SK-N-SH (cell line): Measurements from ENCODE around the gene H2BK1. TPM values are rescaled to one million over a fixed set of nuclear protein-coding genes. Genes with fewer than 3 reads are reported as not detected.

ENCODE experiments used
- CTCF ChIA-PET: fragments of 300-600, 350-600 bp; formaldehyde crosslinking; extraction: SDS; loops from one replicate; lab custom pipeline; 2021; lab: Yijun Ruan, JAX
- POLR2A ChIA-PET: fragments of 350-600 bp; sonication (Branson Sonifier 250); formaldehyde crosslinking; extraction: SDS; loops from one replicate; lab custom pipeline; 2020; ENCODE audit warnings: antibody characterized with exemption, inconsistent platforms; lab: Yijun Ruan, JAX
- DNase-seq: peaks from one replicate; pipeline ENCODE4 v3.0.0; 2012
- H2AFZ ChIP-seq: fragments of 200-600 bp; sonication (generic); 2 replicates; pipeline ENCODE4 v1.8.1; 2016; ENCODE audit warnings: antibody characterized with exemption, mild to moderate bottlenecking, low read depth
- H3F3A ChIP-seq: fragments of 200-600 bp; sonication (generic); replicated peaks from 2 replicates; pipeline ENCODE3; 2016; ENCODE audit warnings: antibody characterized with exemption, mild to moderate bottlenecking; ENCODE audit not compliant: insufficient read depth
- H3K27ac ChIP-seq, 2 experiments: fragments of 200-500 bp in 1 of 2; fragments of 200-600 bp in 1 of 2; sonication (Bioruptor generic) in 1 of 2; sonication (generic), shearing (Covaris generic) in 1 of 2; 2 replicates each; pipeline versions ENCODE4 v1.5.1 to v1.6.1; 2014 to 2016; ENCODE audit warnings: low read depth in 2 of 2, inconsistent platforms in 1 of 2, low read length in 1 of 2, mild to moderate bottlenecking in 1 of 2, mixed read lengths in 1 of 2
- H3K27me3 ChIP-seq: fragments of 200-600 bp; sonication (generic), shearing (Covaris generic); 2 replicates; pipeline ENCODE4 v1.6.1; 2016; ENCODE audit warnings: mixed run types; ENCODE audit not compliant: insufficient read depth
- H3K36me3 ChIP-seq, 2 experiments: fragments of 200-500 bp in 1 of 2; fragments of 200-600 bp in 1 of 2; sonication (Bioruptor generic) in 1 of 2; sonication (generic) in 1 of 2; replicated peaks in 1 of 2; 2 replicates each; pipeline versions ENCODE3 to v1.5.1; 2014 to 2016; ENCODE audit warnings: low read length in 1 of 2, mild to moderate bottlenecking in 1 of 2; ENCODE audit not compliant: insufficient read depth in 2 of 2, control insufficient read depth in 1 of 2
- H3K4me1 ChIP-seq, 2 experiments: fragments of 200-500 bp in 1 of 2; fragments of 200-600 bp in 1 of 2; sonication (Bioruptor generic) in 1 of 2; sonication (generic), shearing (Covaris generic) in 1 of 2; 2 replicates each; pipeline versions ENCODE4 v1.5.1 to v1.6.1; 2014 to 2016; ENCODE audit warnings: low read depth in 1 of 2, low read length in 1 of 2, mixed run types in 1 of 2; ENCODE audit not compliant: insufficient read depth in 2 of 2, control insufficient read depth in 1 of 2
- H3K4me2 ChIP-seq: fragments of 200-600 bp; sonication (generic), shearing (Covaris generic); 2 replicates; pipeline ENCODE4 v1.6.1; 2017; ENCODE audit warnings: mixed run types
- H3K4me3 ChIP-seq, 2 experiments: fragments of 200-500 bp in 1 of 2; fragments of 200-600 bp in 1 of 2; sonication (Bioruptor generic) in 1 of 2; sonication (generic), shearing (Covaris generic) in 1 of 2; 2 replicates each; pipeline versions ENCODE4 v1.5.1 to v1.8.1; 2014 to 2016; ENCODE audit warnings: low read depth in 2 of 2, inconsistent platforms in 1 of 2, low read length in 1 of 2, mild to moderate bottlenecking in 1 of 2, mixed read lengths in 1 of 2, moderate library complexity in 1 of 2
- H3K79me2 ChIP-seq: fragments of 200-600 bp; sonication (generic); 2 replicates; pipeline ENCODE4 v1.8.1; 2017; ENCODE audit warnings: mild to moderate bottlenecking; ENCODE audit not compliant: insufficient read depth
- H3K9ac ChIP-seq: fragments of 200-600 bp; sonication (generic); 2 replicates; pipeline ENCODE4 v1.6.1; 2017; ENCODE audit warnings: mixed run types
- H3K9me2 ChIP-seq: fragments of 200-600 bp; sonication (generic); 2 replicates; pipeline ENCODE4 v1.6.1; 2017; ENCODE audit warnings: mixed run types
- H3K9me3 ChIP-seq: fragments of 200-600 bp; sonication (generic); 2 replicates; pipeline ENCODE4 v1.6.1; 2017; ENCODE audit warnings: mixed run types, mild to moderate bottlenecking, moderate library complexity
- H4K20me1 ChIP-seq: fragments of 200-600 bp; sonication (generic); 2 replicates; pipeline ENCODE4 v1.6.1; 2017; ENCODE audit warnings: mild to moderate bottlenecking, mixed run types; ENCODE audit not compliant: insufficient read depth
- EZH2phosphoT487 ChIP-seq: fragments of 200-600 bp; sonication (generic); IDR thresholded peaks from 2 replicates; pipeline ENCODE4 v1.6.1; 2017; ENCODE audit warnings: low read depth, mixed run types, mild to moderate bottlenecking, antibody characterized with exemption, moderate library complexity, borderline replicate concordance
- FOXM1 ChIP-seq: IDR thresholded peaks from 2 replicates; pipeline ENCODE4 v1.4.0; 2012; ENCODE audit warnings: low read depth, mild to moderate bottlenecking
- MEF2A ChIP-seq: IDR thresholded peaks from 2 replicates; pipeline ENCODE4 v1.4.0; 2012; ENCODE audit warnings: low read depth, borderline replicate concordance
- RFX5 ChIP-seq: IDR thresholded peaks from 2 replicates; pipeline ENCODE4 v1.6.1; 2012; ENCODE audit warnings: mild to moderate bottlenecking, improper control_type of control experiment, low read length
- SIN3A ChIP-seq: IDR thresholded peaks from 2 replicates; pipeline ENCODE4 v1.6.1; 2012; ENCODE audit warnings: low read depth, mild to moderate bottlenecking, low read length, moderate library complexity, borderline replicate concordance
- TAF1 ChIP-seq: IDR thresholded peaks from 2 replicates; pipeline ENCODE4 v1.6.1; 2012; ENCODE audit warnings: low read depth, mild to moderate bottlenecking, low read length, moderate library complexity, borderline replicate concordance
- WGBS: methylation state at CpG from one replicate; pipeline ENCODE4 v1.1.6; 2017; ENCODE audit warnings: low lambda C conversion rate; 5-methylcytosine and 5-hydroxymethylcytosine counted together
- polyA plus RNA-seq, 3 experiments: library from polyadenylated mRNA; depleted of rRNA; stranded (reverse); fragments of >200 nt; gene quantifications; 2 replicates each; pipeline ENCODE4 v1.2.3, GENCODE V29; 2012
- TF ChIP-seq, protein P1 (sequence below): IDR thresholded peaks from 2 replicates; pipeline ENCODE4 v1.4.0; 2012; ENCODE audit warnings: low read depth
- TF ChIP-seq, protein P2 (sequence below): IDR thresholded peaks from 2 replicates; pipeline ENCODE4 v1.4.0; 2012; ENCODE audit warnings: low read depth, borderline replicate concordance
- TF ChIP-seq, protein P3 (sequence below): IDR thresholded peaks from 2 replicates; pipeline ENCODE4 v1.4.0; 2012; ENCODE audit warnings: low read depth, borderline replicate concordance

Gene H2BK1
- polyA plus RNA-seq, 1 of the 3 experiments (the other 2 are of a cell fraction), result not detected

DNA sequence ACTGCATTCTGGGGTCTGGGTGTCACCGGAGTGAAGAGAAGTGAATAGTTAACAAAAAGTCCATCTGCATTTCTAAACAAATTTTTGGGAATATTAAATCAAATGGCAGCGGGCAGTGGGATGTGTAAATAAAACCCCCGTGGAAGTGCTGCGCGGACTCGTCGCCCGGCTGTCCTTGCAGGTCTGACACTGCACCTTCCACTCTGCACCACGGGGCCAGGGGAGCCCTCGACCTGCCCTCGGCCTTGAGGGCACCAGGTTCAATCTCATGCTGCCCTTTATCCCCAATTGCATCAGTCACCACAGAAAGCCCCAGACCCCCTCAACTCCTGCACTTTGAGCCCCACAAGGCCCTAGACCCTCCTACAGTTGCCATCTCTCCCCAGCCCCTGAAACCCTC, 44.6 kb upstream of the H2BK1 start:
- no peak for DNase-seq
- ChIA-PET CTCF (interaction anchor here (0.7 to 4.5 kb wide), 7 partner anchors 10 to 96 kb away, joined by 3 to 21 read pairs (median 5); no protein-coding TSS in a partner anchor), POLR2A (interaction anchor here (1.3 kb wide), 1 partner anchor 23 kb away, joined by 3 read pairs; the partner anchor contains the start of gene CHPF2)
- Histone ChIP-seq H3K36me3 (no peaks in the 10 kb centered on the region), H3K79me2 (no peaks in the 10 kb centered on the region), H3K9me3 (no peaks in the 10 kb centered on the region), H4K20me1 (no peaks in the 10 kb centered on the region), H3K27ac (no peak overlapping the region), H3K9me2 (no peaks in the 10 kb centered on the region), H3K9ac (no peak overlapping the region), H3K27me3 (no peaks in the 10 kb centered on the region)
- WGBS, result 91% methylated on average over 11 of the region's 11 CpGs
- TF ChIP-seq EZH2phosphoT487 (no peak), SIN3A (no peak)
- TF ChIP-seq, all 33 proteins: peak for 0
- Histone ChIP-seq H3K4me1 (peaks cover 15 to 21% of the 10 kb centered on the region in 2 experiments; a peak in 3 of 4 replicates), H3F3A (peaks cover 12% of the 10 kb centered on the region), H3K4me2 (no peak overlapping the region), H2AFZ (no peak overlapping the region), H3K4me3 (no peak overlapping the region)

DNA sequence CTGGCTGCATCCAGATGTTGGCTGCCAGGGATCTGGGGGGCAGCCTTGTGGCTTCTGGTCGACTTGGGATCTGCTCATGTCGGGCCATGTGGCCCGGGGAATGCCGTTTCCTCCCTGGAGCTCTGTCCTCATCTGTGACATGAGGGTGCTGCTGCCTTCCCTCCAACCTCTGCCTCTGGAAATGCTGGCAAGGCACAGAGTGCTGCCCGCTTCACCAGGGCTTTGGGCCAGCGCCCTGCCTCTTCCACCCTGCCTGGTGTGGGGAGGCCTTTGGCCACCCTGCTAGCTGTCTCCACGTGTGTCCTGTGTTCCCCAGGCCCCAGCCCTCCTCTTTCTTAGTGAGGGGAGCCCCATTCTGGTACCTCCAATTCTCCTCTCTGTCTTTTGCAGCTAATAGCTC, 44.0 kb upstream of the H2BK1 start:
- Histone ChIP-seq H3K9me2 (no peaks in the 10 kb centered on the region), H3K4me3 (no peak overlapping the region), H3K79me2 (no peaks in the 10 kb centered on the region), H3K9ac (no peak overlapping the region), H3F3A (peaks cover 12% of the 10 kb centered on the region), H3K27ac (no peak overlapping the region), H3K9me3 (no peaks in the 10 kb centered on the region), H3K27me3 (no peaks in the 10 kb centered on the region)
- CTCF ChIA-PET, result interaction anchor here (0.7 to 4.5 kb wide), 5 partner anchors 10 to 61 kb away, joined by 3 to 21 read pairs (median 5); no protein-coding TSS in a partner anchor
- POLR2A ChIA-PET, result no interaction called here
- TF ChIP-seq SIN3A (no peak), EZH2phosphoT487 (no peak), TAF1 (no peak), MEF2A (no peak), FOXM1 (no peak), RFX5 (no peak)
- TF ChIP-seq, protein P1, sequence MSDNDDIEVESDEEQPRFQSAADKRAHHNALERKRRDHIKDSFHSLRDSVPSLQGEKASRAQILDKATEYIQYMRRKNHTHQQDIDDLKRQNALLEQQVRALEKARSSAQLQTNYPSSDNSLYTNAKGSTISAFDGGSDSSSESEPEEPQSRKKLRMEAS, result no peak
- TF ChIP-seq, protein P2, sequence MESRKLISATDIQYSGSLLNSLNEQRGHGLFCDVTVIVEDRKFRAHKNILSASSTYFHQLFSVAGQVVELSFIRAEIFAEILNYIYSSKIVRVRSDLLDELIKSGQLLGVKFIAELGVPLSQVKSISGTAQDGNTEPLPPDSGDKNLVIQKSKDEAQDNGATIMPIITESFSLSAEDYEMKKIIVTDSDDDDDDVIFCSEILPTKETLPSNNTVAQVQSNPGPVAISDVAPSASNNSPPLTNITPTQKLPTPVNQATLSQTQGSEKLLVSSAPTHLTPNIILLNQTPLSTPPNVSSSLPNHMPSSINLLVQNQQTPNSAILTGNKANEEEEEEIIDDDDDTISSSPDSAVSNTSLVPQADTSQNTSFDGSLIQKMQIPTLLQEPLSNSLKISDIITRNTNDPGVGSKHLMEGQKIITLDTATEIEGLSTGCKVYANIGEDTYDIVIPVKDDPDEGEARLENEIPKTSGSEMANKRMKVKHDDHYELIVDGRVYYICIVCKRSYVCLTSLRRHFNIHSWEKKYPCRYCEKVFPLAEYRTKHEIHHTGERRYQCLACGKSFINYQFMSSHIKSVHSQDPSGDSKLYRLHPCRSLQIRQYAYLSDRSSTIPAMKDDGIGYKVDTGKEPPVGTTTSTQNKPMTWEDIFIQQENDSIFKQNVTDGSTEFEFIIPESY, result no peak
- TF ChIP-seq, protein P3, sequence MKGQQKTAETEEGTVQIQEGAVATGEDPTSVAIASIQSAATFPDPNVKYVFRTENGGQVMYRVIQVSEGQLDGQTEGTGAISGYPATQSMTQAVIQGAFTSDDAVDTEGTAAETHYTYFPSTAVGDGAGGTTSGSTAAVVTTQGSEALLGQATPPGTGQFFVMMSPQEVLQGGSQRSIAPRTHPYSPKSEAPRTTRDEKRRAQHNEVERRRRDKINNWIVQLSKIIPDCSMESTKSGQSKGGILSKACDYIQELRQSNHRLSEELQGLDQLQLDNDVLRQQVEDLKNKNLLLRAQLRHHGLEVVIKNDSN, result no peak
- TF ChIP-seq, all 33 proteins: peak for 0
- Histone ChIP-seq H4K20me1 (no peaks in the 10 kb centered on the region), H3K4me1 (peaks cover 17 to 25% of the 10 kb centered on the region in 2 experiments; a peak in 3 of 4 replicates), H2AFZ (no peak overlapping the region), H3K36me3 (no peaks in the 10 kb centered on the region), H3K4me2 (no peak overlapping the region)
- WGBS, result 73% methylated on average over 6 of the region's 7 CpGs
- no peak for DNase-seq
